ENCODE measurements around the gene ITM2C.
A peak's percentile ranks its signal among the peaks of the same experiment; 100 is the strongest.

ITM2C gene

DNA sequence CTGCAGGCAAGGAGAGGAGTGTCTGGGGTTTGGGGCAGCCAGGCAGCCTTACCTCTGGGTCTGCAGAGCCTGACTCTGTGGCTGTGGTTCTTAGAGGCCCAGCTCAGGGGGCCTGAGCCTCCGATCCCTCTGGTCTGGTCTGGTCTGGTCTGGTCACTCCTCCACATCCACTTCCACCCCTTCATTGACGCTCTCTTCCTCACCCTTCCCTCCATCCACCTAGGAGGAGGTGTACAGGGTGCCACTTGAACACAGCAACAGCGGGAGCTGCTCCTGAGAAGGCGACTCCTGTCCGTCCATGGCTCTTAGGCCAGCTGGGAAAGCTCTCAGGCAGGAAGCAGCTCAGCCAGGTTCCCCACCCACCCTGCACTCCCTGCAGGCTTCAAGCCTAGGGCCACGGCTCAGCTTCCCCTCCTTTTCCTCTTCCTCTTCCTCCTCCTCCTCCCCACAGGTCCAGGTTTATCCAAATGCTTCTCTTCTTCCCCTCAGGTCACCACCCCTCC lies 43.4 kb downstream of the ITM2C start:
- no peak for DNase-seq (ENCODE audit: low spot score)

DNA sequence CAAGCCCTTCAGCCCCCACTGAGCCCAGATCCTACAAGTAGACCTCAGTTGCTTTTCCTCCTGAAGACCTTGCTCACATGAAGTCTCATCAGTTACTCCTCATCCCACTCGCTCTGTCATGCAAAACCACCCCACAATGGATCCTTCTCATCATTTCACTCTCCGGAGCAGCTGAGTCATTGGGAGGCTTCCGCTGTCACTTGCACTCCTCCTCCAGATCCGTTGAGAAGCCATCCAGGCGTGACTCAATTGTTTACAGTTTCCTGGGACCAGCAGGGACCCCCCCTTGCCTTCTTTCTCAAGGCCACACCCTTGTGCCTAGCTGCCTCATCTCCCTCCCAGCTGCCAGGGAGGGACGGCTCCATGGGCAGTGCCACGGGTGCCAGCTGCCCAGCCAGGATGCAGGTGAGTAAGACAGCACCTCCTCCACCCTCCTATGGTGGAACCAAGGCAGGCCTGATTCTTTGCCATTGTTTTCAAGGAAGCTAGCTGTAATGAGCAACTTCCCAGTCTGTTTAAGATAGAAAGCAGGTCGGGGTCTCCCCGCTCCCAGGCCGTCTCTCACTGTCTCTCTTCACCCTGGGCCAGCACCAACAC lies 44.0 kb downstream of the ITM2C start:
- peak; percentile 84 for DNase-seq (ENCODE audit: low spot score)

DNA sequence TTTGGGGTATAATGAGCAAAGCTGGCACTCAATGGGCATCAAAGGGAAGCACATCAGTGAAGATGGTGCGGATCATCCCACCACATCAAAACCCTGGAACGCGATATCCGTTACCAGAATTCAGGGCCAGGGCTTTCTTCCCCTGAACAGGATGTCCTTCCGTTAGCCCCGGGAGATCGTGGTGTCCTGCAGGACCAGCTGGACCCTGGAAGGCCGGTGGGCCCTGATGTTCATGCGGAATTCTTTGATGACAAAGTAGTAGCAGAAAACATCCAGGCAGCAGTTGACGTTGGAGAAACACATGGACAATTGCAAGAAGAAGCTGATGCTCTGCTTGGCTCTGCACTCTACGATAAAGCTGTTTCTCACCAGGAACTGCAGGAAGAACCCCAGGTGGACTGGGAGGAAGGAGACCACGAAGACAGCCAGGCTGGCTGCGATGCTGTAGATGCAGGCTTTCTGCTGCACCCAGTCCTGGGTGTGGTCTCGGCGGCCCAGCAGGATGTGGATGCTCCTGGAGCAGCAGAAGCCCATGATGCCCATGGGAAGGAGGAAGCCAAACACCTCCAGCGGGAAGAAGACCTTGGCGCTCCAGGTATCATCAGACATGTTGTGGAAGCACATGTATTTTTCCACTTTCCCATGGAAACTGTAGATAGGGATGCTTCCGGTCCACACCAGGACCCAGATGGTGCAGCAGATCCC lies 45.3 kb downstream of the ITM2C start:
- no peak for DNase-seq (ENCODE audit: low spot score)

DNA sequence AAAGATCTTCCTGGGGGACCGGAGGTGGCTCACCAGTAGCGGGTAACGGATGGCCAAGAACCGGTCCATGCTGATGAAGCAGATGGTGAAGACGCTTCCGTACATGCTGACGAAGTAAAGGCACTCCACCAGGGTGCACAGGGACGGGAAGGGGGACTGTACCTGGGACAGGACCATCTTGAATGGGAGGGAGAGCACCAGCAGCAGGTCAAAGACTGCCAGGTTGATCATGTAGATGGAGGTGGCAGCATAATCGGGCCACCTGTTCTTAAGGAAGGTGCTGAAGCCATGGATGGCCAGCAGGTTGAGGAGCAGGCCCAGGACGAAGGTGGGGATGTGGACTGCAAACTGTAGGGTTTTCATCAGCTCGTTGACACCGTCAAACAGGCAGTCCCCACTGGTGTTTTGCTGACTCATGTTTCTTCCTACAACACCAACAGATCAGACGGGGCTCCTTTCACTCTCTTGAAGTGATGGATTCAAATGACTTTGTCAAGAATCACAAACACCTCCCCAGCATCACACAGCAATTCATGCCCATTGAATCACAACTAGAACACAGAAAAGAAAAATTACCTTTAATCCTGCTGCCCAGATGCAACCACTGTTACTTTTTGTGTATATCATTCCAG lies 45.9 kb downstream of the ITM2C start:
- no peak for DNase-seq (ENCODE audit: low spot score)

DNA sequence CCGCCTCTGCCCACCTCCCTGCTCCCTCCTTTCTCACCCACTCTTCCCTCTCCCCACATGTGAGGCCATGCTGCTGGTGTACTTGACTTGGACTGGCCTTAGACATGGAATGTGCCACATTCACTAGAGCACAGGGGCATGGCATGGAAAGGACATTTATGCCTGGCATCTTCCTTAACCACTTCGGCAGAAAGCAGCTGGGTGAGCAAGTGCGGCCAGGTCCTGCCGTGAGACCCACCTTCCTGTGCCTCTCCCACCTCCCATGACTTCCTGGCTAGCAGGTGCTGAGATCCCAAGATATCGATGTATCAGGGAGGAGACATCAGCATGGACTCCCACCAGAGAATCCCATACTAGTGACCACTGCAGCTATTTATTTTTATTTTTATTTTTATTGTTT lies 47.3 kb downstream of the ITM2C start:
- no peak for DNase-seq (ENCODE audit: low spot score)

DNA sequence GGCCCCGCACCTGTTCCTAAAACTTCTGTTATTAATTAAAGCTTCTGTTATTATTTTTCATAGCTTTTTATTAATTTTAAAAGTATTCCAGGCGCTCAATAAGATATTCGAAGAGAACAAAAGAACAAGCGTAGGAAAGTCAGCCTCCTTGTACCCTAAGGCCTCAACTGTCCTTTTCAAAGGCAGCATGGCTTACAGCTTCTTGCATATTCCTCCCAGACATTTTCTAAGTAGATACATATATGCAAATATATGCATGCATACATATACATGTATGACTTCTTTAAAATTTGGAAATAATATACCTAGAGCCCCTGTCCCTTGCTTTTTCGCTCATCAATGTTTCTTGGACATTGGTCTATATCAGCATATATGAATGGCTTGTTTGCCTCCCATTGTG lies 48.0 kb downstream of the ITM2C start:
- no peak for DNase-seq (ENCODE audit: low spot score)

DNA sequence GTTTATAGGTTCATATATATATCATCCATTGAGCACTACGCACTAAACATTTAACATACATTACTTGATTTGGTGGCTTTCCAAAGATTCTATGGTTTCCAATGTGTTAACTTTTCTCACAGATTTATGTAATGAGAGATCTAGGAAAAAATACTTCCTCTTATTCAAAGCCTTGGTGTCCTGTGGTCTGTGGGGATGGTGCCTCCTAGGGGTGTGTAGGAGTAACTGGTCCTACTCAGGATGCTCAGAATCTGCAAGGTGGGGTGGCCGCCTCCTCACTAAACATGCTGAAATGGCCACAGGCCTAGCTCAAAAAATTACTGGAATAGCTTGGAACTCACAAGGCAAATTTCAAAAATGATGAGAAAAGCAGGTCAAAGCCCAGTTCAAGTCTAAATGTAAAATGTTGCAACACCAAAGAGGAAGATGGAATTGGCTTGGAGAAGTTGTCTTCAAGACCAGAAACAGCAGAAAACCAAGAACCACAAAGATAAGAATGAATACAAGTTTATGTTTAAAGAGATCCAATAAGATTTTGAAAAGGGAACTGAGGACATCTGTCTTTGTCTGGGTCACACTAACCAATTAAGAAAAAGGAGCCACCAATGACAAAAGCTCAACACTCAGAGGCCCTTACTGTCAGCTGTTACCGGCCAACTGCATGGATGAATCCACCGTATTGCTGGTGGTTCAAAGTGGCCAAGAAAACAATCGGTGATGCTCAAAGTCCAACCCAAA lies 48.8 kb downstream of the ITM2C start:
- DNase-seq (ENCODE audit: low spot score) = no peak

DNA sequence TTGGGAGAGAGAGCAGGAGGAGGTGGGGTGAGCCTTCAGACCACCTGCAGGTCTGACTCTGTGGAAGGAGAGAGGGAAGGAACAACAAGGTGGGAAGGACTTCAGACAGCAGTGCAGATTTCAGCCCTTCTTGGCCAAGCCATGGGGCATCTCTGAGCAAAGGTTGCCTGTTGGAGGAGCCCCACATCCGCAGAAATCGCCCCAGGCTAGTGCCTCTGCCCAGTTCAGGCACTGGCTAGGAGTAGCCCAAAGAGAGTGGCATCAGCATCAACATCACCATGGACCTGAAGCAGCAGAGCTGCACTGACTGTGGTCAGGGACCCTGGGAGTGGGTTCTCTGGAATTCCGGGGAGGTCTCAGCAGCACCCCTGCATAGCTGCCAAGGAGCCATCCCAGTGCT lies 50.1 kb downstream of the ITM2C start:
- no peak for DNase-seq (ENCODE audit: low spot score)

DNA sequence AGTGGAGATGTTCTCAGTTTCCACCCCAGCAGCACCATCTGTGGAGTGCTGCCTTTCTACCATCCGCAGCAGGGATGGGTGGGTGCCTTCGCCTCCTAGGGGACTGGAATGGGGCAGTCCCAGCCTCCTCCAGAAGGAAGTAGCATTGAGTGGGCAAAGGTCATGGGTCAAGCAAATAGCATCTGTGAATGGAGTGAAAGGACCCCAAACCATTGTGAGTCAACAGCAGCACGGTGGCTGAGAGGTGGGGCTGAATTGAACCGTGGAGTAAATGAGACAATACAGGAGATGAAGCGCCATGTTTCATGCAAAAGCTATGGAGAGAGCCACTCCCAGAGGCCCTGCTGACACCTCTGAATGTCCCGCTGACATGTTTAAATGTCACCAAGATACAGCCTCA lies 50.6 kb downstream of the ITM2C start:
- DNase-seq (ENCODE audit: low spot score) = no peak

DNA sequence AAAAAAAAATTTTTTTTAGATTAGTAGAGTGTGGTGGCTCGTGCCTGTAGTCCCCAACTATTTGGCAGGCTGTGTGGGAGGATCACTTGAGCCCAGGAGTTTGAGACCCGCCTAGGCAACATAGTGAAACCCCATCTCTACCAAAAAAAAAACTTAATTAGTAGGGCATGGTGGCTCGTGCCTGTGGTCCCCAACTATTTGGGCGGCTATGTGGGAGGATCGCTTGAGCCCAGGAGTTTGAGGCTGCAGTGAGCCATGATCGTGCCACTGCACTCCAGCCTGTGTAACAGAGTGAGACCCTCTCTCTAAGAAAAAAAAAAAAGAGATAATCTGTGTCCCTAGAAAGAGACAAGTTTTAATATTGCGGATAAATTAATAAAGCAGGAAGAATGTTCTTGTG lies 51.5 kb downstream of the ITM2C start:
- DNase-seq (ENCODE audit: low spot score) = no peak

DNA sequence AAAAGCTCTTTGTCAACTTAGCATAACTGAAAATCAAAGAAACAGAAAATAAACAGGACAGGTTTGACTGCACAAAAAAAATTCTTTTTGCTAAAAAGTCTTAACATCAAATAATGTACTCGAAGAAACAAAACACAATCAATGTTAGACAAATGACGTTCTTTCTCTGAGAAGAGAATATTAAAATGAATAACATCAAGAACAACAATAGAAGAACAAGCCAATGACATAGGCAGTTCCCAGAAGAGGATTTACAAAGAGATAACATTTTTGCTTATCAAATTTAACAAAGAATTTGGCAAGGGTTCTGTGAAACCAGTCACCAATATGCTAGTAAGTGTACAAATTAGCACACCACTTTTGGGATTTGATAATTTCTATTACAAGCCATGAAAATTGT lies 54.5 kb downstream of the ITM2C start:
- no peak for DNase-seq (ENCODE audit: low spot score)

DNA sequence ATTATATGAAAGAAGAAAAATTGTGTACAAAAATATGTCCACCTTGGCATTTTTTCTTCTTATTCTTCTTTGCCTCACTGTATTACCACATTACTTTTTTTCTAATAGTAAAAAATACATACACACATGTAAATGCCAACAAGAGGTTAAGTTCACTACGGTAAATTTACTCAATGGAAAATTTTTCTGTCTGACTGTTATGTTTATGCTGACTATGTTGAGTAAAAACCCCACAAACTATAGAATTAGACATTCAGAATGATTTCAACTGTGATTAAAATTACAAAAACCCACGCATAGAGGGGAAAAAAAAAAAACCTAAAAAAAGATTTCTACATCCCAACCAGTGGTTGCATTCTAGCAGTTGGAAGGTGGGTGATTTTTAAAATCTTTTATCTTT lies 54.9 kb downstream of the ITM2C start:
- no peak for DNase-seq (ENCODE audit: low spot score)

DNA sequence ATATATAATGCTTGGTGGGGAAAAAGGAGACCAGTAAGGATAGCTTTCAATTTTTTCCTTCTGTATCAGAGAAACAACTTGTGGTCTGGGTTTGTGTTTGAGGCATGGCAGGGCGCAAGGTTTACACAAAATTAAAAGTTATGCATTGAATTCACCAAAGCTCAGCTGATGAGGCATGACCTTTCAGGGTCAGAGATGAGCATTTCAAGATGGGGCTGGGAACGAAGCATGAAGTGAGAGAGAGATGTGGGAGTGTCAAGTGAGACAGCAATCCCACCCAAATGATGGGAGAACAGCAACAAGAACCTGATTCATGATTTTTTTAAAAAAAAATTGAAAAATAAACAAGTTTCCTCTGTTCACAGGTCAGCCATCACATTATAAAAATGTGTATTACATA lies 55.4 kb downstream of the ITM2C start:
- no peak for DNase-seq (ENCODE audit: low spot score)

DNA sequence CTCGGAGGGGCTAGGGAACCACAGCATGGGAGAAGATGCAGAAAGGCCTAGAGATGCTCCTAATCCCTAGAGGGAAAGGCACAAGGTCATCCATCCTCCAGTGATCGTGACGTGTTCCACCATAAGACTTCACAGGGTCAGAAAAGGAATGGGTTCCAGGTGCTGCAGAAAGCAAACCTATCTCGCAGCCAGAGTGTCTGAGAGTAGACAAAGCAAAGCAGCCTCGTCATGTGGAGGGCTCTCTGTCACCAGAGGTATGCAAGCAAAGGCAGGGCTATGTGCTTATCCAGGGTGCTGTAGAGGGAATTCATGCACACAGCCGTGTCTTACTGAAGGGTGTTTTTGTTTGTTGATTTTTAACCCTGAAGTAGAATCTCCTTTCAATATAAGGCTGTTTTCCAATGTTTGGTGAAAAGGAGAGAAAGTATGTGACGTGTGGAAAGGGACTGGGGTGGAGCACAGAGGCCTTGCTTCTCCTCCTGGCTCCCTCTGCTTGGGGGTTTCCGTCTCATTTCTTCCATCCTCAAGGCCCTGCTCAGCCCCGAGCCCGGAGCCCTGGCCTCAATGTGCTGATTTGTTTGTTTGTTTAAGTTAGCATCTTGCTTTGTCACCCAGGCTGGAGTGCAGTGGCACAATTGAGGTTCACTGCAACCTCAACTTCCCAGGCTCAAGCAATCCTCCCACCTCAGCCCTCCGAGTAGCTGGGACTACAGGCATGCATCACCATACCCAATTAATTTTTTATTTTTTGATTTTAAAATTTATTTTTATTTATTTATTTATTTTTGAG lies 57.3 kb downstream of the ITM2C start:
- DNase-seq (ENCODE audit: low spot score) = no peak

DNA sequence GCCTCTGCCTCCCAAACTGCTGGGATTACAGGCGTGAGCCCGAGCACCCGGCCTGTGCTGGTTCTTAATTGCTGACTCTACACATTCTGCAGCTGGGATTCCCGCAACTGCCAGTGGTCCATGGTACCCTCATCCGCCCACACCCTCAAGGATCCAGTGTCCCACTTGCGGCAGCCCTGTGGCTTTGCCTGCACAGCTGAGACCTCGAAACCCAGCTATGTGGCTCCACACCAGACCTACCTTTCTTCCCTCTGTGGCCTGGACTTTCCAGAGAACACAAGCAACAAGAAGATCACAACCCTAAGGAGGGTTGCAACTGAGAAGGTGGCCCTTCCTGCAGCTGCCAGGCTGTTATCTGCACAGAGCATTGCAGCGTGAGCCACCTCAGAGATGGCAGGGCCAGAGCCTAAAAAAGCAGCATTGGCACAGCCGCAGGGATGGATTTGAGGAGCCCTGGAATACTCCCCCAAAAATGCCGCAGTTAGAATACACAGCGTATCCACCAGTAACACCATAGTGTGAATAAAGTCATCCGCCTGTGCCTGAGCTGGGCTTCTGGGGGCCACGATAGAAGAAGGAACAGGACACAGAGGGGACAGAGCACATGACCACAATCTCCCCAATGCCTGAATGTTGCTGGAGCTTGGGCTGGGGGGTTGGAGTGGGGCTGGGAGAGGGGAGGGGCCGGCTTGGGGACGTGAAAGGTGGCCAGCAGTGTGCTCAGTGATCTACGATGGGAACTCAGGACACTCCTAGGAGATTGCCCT lies 58.4 kb downstream of the ITM2C start:
- no peak for DNase-seq (ENCODE audit: low spot score)

DNA sequence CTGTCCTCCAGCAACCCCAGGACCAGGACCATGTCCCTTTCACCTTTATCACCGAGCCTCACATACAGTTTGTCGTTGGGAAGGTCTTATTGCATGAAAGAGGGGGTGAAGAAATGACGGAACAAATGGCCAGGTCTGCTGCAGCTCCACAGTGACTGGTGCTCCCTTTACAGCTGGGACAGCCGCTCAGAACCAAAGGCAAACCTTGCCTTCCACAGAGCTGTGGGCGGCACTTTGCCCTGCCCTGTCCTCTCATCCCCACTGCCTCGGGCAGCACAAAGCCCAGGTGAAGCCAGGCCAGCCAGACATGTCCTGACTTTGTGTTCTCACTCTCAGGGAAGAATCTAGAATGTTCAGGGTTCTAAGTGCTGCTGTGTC lies 59.3 kb downstream of the ITM2C start:
- no peak for DNase-seq (ENCODE audit: low spot score)

DNA sequence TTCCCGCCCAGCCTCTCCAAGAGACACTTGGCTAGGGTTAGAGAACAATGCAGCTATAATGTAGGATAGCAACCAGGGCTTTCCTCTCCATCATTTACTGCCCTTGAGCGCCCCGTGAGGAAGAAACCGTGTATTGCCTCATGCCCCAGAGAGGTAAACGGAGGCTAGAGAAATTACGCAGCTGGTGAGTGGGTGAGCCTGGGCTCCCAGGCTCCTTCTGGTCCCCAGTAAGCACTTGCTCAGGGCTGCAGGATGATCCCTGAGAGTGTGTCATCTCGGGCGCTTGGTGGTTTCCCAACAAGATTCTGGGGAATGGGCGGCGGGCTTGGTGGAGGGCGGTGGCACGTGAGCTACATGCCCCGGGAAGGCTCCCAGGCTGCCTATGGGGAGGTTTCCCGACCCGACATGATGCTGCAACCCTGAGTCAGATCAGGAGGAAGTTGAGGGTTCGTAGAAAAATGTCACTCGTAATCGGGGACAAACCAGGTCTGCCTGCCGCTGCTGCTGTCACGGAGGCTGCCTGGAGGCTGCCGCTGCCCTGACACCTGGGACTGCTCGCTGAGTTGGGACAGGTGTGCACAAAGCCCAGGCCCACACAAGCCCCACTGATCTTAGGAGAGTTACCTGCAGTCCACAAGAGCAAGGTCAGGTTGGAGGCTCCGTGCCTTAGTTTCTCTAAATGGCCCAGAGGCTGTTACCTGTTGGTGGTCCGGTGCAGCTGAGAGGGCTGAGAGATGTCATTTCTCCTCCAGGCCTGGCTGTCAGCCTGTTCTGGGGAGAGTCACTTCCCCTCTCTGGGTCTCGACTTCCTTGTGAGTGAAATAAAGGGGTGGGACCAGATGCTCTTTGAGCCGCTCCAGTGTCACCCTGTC lies 60.0 kb downstream of the ITM2C start, which contains the start of gene GPR55:
Gene GPR55 (minus strand): TSS at position 773 of the 872 bp plus-strand sequence. CDS start 14,280 bp downstream, outside the sequence.
- no peak for DNase-seq (ENCODE audit: low spot score)

DNA sequence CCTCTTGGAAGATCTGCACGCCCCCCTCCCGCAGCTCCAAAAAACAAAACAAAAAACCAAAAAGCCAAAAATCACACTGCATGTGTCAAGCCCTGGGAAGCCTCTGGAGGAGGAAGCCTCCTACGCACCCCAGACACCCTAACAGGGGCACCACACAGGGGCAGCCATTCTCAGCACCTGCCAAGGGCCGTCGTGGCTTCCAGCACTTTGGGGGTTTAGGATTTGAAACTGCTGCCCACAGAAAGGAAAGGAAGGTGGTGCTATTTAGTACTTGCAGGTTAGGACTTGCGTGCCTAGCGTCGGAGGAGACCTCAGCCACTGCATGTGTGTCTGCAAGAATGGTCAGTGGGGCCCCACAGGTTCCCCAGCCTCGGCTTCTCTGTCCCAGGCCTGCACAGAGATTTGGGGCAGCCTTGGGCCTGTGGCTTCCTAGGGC lies 60.7 kb downstream of the ITM2C start:
- no peak for DNase-seq (ENCODE audit: low spot score)

DNA sequence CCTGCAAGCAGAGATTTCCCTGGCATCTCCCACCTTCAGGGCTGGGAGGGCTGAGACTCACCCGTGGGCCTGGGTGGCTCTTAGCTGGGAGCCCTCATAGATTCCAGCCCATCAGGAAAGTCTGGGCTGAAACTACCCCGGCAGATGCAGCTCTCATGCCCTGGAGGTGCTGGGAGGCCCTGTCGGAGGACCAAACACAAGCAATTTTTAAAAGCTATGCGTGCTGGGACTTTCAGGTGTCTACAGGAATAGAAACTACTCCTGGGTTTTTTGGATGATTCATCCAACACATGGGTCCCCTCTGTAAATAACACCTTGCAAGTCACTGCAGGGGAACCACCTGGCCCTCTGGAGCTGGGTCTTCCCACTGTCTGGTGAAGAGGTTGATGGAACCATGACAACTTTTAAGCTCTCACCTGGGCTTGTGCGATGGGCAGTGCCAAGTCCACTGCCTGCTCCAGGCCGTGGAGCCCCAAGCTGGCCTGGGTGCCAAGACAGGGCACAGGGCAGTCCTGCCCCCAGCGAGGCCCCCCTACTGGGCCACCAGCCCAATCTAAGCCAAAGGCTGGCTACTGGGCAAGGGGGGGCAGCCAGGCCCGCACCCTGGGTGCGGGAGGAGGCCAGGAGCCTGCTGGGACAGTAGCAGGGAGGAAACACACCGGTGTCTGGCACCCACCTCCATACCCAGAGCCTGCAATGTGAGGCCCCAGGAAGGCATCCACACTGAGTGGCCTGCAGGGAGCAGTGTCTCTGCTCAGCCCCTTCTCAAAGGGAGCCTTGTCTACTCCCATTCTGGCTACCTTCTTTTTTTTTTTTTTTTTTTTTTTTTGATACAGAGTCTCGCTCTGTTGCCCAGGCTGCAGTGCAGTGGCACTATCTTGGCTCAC lies 61.4 kb downstream of the ITM2C start:
- no peak for DNase-seq (ENCODE audit: low spot score)
